DMS 273 (cell line): Measurements from ENCODE around the gene ATRN.
"Not testable (repeated sequence)": the region's sequence is repeated elsewhere in the genome, so short reads cannot be mapped to it uniquely, and the experiment has no call there.

Experiments
- DNase-seq: peaks from one replicate; lab custom pipeline; 2025; ENCODE audit not compliant: unreplicated experiment; lab: John Stamatoyannopoulos, UW

Gene ATRN

GRCh38 chr20:3465301-3465700 is 5.5 kb upstream of the ATRN start:
- DNase-seq: no peak

- no peak for DNase-seq
Observed at GRCh38 chr20:3470208-3470626, 601 bp upstream of the ATRN start.

- DNase-seq: peak; percentile 22
Observed at GRCh38 chr20:3471397-3472021, 691 bp downstream of the ATRN start.

- no peak for DNase-seq
Observed at GRCh38 chr20:3472105-3472504, 1.3 kb downstream of the ATRN start.

- DNase-seq: no peak
Observed at GRCh38 chr20:3473324-3473723, 2.5 kb downstream of the ATRN start.

GRCh38 chr20:3473944-3474343 is 3.1 kb downstream of the ATRN start:
- no peak for DNase-seq

GRCh38 chr20:3477003-3477860 is 6.4 kb downstream of the ATRN start:
- DNase-seq: not testable (repeated sequence)

- DNase-seq: no peak
Observed at GRCh38 chr20:3477861-3478544, 7.2 kb downstream of the ATRN start.

- no peak for DNase-seq
Observed at GRCh38 chr20:3479025-3479424, 8.2 kb downstream of the ATRN start.

- no peak for DNase-seq
Observed at GRCh38 chr20:3479759-3480615, 9.2 kb downstream of the ATRN start.

GRCh38 chr20:3483309-3483708 is 12.5 kb downstream of the ATRN start:
- DNase-seq: no peak

GRCh38 chr20:3483784-3484183 is 13.0 kb downstream of the ATRN start:
- no peak for DNase-seq

- DNase-seq: no peak
Observed at GRCh38 chr20:3485913-3486312, 15.1 kb downstream of the ATRN start.

GRCh38 chr20:3486850-3487249 is 16.0 kb downstream of the ATRN start:
- no peak for DNase-seq

GRCh38 chr20:3492669-3493068 is 21.9 kb downstream of the ATRN start:
- no peak for DNase-seq

- no peak for DNase-seq
Observed at GRCh38 chr20:3494218-3494617, 23.4 kb downstream of the ATRN start.

- DNase-seq: no peak
Observed at GRCh38 chr20:3502878-3503277, 32.1 kb downstream of the ATRN start.

- no peak for DNase-seq
Observed at GRCh38 chr20:3505148-3505547, 34.3 kb downstream of the ATRN start.

- DNase-seq: no peak
Observed at GRCh38 chr20:3509064-3509463, 38.2 kb downstream of the ATRN start.

- no peak for DNase-seq
Observed at GRCh38 chr20:3510110-3510509, 39.3 kb downstream of the ATRN start.

GRCh38 chr20:3512239-3512638 is 41.4 kb downstream of the ATRN start:
- not testable (repeated sequence) for DNase-seq
